CD4-positive, alpha-beta T cell treated with Interleukin-17A for 4 hours (primary cell): ENCODE measurements around the gene ADCY9.

ENCODE experiments used
- DNase-seq: peaks from one replicate; pipeline ENCODE4 v3.0.0-alpha.2; 2020; ENCODE audit warnings: mixed read lengths

ADCY9 gene

GRCh38 chr16:4021916-4022315, 94.3 kb downstream of the ADCY9 start:
- no peak for DNase-seq

GRCh38 chr16:4021070-4021779, 95.0 kb downstream of the ADCY9 start:
- no peak for DNase-seq

GRCh38 chr16:4019371-4019791, 96.9 kb downstream of the ADCY9 start:
- DNase-seq, result no peak

GRCh38 chr16:4018391-4018790, 97.9 kb downstream of the ADCY9 start:
- DNase-seq, result no peak

- DNase-seq, result no peak
These were observed 98.4 kb downstream of the ADCY9 start for GRCh38 chr16:4017807-4018206.

GRCh38 chr16:4016658-4017057, 99.6 kb downstream of the ADCY9 start:
- DNase-seq, result no peak

- DNase-seq, result no peak
These were observed 100.3 kb downstream of the ADCY9 start for GRCh38 chr16:4016005-4016352.

GRCh38 chr16:4015275-4016004, 100.8 kb downstream of the ADCY9 start:
- DNase-seq, result no peak

- DNase-seq, result no peak
These were observed 104.2 kb downstream of the ADCY9 start for GRCh38 chr16:4011940-4012629.

GRCh38 chr16:4011225-4011939, 104.9 kb downstream of the ADCY9 start:
- DNase-seq, result no peak

- no peak for DNase-seq
These were observed 105.8 kb downstream of the ADCY9 start for GRCh38 chr16:4010225-4011158.

- no peak for DNase-seq
These were observed 107.1 kb downstream of the ADCY9 start for GRCh38 chr16:4009177-4009576.

GRCh38 chr16:4008116-4008515, 108.1 kb downstream of the ADCY9 start:
- no peak for DNase-seq

GRCh38 chr16:4006397-4006999, 109.7 kb downstream of the ADCY9 start:
- no peak for DNase-seq

- DNase-seq, result no peak
These were observed 110.5 kb downstream of the ADCY9 start for GRCh38 chr16:4005731-4006130.

- DNase-seq, result no peak
These were observed 111.0 kb downstream of the ADCY9 start for GRCh38 chr16:4005281-4005680.

- no peak for DNase-seq
These were observed 112.0 kb downstream of the ADCY9 start for GRCh38 chr16:4004206-4004605.

- no peak for DNase-seq
These were observed 112.7 kb downstream of the ADCY9 start for GRCh38 chr16:4003576-4003975.

- no peak for DNase-seq
These were observed 113.1 kb downstream of the ADCY9 start for GRCh38 chr16:4003166-4003565.

- DNase-seq, result no peak
These were observed 114.1 kb downstream of the ADCY9 start for GRCh38 chr16:4002121-4002520.

GRCh38 chr16:3999479-4000325, 116.5 kb downstream of the ADCY9 start:
- no peak for DNase-seq
